GM19463 (cell line): ENCODE data around the gene MTREX.

Experiments
- ATAC-seq: cut with Tn5 transposase; IDR thresholded peaks from one replicate; pipeline ENCODE4 v1.9.1; 2021; ENCODE audit warnings: mild to moderate bottlenecking, moderate library complexity; ENCODE audit not compliant: unreplicated experiment

Gene MTREX

GRCh38 chr5:55426455-55426854 is 118.7 kb downstream of the MTREX start:
- ATAC-seq, result no peak

GRCh38 chr5:55427157-55427556 is 119.4 kb downstream of the MTREX start:
- ATAC-seq, result no peak

GRCh38 chr5:55429221-55429612 is 121.4 kb downstream of the MTREX start:
- no peak for ATAC-seq

GRCh38 chr5:55429613-55430253 is 121.9 kb downstream of the MTREX start:
- no peak for ATAC-seq

GRCh38 chr5:55432549-55432948 is 124.8 kb downstream of the MTREX start:
- ATAC-seq, result no peak

- no peak for ATAC-seq
Observed at GRCh38 chr5:55437452-55437851, 129.7 kb downstream of the MTREX start.

- ATAC-seq, result no peak
Observed at GRCh38 chr5:55437859-55438206, 130.0 kb downstream of the MTREX start.

- ATAC-seq, result no peak
Observed at GRCh38 chr5:55438998-55439397, 131.2 kb downstream of the MTREX start.

GRCh38 chr5:55440188-55440646 is 132.4 kb downstream of the MTREX start:
- ATAC-seq, result no peak

GRCh38 chr5:55441107-55441771 is 133.4 kb downstream of the MTREX start:
- ATAC-seq, result no peak

GRCh38 chr5:55441954-55442353 is 134.2 kb downstream of the MTREX start:
- no peak for ATAC-seq

GRCh38 chr5:55445791-55446190 is 138.0 kb downstream of the MTREX start:
- ATAC-seq, result no peak

- ATAC-seq, result no peak
Observed at GRCh38 chr5:55446640-55447351, 139.0 kb downstream of the MTREX start.

GRCh38 chr5:55450050-55450765 is 142.4 kb downstream of the MTREX start:
- no peak for ATAC-seq

- no peak for ATAC-seq
Observed at GRCh38 chr5:55451976-55452375, 144.2 kb downstream of the MTREX start.

GRCh38 chr5:55453211-55453610 is 145.4 kb downstream of the MTREX start:
- no peak for ATAC-seq

GRCh38 chr5:55454282-55454681 is 146.5 kb downstream of the MTREX start:
- ATAC-seq, result no peak

- ATAC-seq, result no peak
Observed at GRCh38 chr5:55456216-55456895, 148.6 kb downstream of the MTREX start.

- ATAC-seq, result no peak
Observed at GRCh38 chr5:55459572-55459971, 151.8 kb downstream of the MTREX start.

- no peak for ATAC-seq
Observed at GRCh38 chr5:55463613-55464012, 155.8 kb downstream of the MTREX start.
